ENCODE data around the gene CPNE1.

DNA sequence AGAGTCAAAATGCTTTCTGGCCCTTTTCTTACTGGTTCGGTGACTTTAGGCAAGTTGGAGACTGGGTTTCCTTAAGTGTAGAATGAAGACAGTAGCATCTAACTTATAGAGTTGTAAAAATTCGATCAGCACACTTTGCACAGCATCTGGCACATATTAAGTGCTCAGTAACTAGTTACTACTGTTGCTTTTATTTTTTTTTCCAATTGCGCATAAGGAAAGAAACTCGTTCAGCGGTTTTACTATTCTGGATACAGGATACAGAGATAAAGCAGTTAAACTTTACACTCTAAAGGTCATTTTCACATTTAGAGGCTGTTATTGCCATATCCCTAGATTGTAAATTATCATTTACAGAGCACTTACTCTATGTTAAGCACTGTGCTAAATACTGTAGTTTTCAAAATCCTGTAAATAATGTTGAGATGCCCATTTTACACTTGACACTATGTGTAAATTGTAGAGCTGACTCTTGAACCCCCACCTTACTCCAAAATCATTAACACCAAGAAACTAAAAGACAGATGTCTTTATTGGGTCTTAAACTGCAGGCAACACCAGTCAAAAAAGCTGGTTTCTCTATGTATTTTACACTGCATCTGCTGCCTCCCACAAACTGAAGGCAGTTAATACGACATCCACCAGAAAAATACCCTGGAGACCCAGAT lies 35.4 kb upstream of the CPNE1 start:
- TF ChIP-seq, protein P1, sequence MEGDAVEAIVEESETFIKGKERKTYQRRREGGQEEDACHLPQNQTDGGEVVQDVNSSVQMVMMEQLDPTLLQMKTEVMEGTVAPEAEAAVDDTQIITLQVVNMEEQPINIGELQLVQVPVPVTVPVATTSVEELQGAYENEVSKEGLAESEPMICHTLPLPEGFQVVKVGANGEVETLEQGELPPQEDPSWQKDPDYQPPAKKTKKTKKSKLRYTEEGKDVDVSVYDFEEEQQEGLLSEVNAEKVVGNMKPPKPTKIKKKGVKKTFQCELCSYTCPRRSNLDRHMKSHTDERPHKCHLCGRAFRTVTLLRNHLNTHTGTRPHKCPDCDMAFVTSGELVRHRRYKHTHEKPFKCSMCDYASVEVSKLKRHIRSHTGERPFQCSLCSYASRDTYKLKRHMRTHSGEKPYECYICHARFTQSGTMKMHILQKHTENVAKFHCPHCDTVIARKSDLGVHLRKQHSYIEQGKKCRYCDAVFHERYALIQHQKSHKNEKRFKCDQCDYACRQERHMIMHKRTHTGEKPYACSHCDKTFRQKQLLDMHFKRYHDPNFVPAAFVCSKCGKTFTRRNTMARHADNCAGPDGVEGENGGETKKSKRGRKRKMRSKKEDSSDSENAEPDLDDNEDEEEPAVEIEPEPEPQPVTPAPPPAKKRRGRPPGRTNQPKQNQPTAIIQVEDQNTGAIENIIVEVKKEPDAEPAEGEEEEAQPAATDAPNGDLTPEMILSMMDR (IDR thresholded peaks at IDR 0.05), result no peak
- TF ChIP-seq POLR2A (IDR thresholded peaks at IDR 0.05), result no peak

Measured in lower leg skin (tissue), 3 donors.